Skeletal muscle satellite cell (primary cell): ENCODE measurements around the gene PLOD3. TPM values are rescaled to one million over a fixed set of nuclear protein-coding genes. Genes with fewer than 3 reads are reported as not detected.
A peak's percentile ranks its signal among the peaks of the same experiment; 100 is the strongest.
"Not testable (repeated sequence)": the region's sequence is repeated elsewhere in the genome, so short reads cannot be mapped to it uniquely, and the experiment has no call there.

Experiments used
- H3K27me3 ChIP-seq: 2 replicates; pipeline ENCODE4 v1.7.0; 2013; ENCODE audit warnings: low read length; ENCODE audit not compliant: control insufficient read depth, insufficient read depth
- H3K36me3 ChIP-seq: 2 replicates; pipeline ENCODE4 v1.7.0; 2013; ENCODE audit warnings: mild to moderate bottlenecking, control low read depth, low read length; ENCODE audit not compliant: insufficient read depth
- H3K4me1 ChIP-seq: 2 replicates; pipeline ENCODE4 v1.7.0; 2013; ENCODE audit warnings: low read length; ENCODE audit not compliant: control insufficient read depth, insufficient read depth
- H3K4me2 ChIP-seq: 2 replicates; pipeline ENCODE4 v1.7.0; 2013; ENCODE audit warnings: mild to moderate bottlenecking, low read length
- H3K4me3 ChIP-seq: 2 replicates; pipeline ENCODE4 v1.7.0; 2013; ENCODE audit warnings: low read length
- H3K9ac ChIP-seq: 2 replicates; pipeline ENCODE4 v1.7.0; 2013; ENCODE audit warnings: mild to moderate bottlenecking, low read depth, low read length, moderate library complexity
- H3K9me3 ChIP-seq: replicated peaks from 2 replicates; pipeline ENCODE4 v1.7.0; 2013; ENCODE audit warnings: mild to moderate bottlenecking, control low read depth, low read length
- total RNA-seq: library from RNA; depleted of rRNA; stranded (reverse); fragments of >200 nt; gene quantifications from 2 replicates; pipeline ENCODE4 v1.2.3, GENCODE V29; 2012; rRNA removed

Gene PLOD3
- 64.9 and 73.6 TPM in 2 replicates for total RNA-seq

- H3K4me2 ChIP-seq: peak within 1 kb of the TSS; percentile 97
- H3K4me3 ChIP-seq: peak within 1 kb of the TSS; percentile 81
- peaks cover 22% of the 10 kb centered on the region for H3K36me3 ChIP-seq
- H3K9ac ChIP-seq: peak within 1 kb of the TSS; percentile 86
- peaks cover 30% of the 10 kb centered on the region for H3K4me1 ChIP-seq
- H3K9me3 ChIP-seq: no peaks in the 10 kb centered on the region
- no peaks in the 10 kb centered on the region for H3K27me3 ChIP-seq
Measured at GRCh38 chr7:101217388-101218235, at the start of gene PLOD3, which contains the start of gene ZNHIT1. TSS of gene PLOD3 (minus strand) at chr7:101217581. CDS start at chr7:101217274, 307 bp downstream. TSS of gene ZNHIT1 (plus strand) at chr7:101218165. CDS start at chr7:101218196, 31 bp downstream.

GRCh38 chr7:101265622-101266516, 48.5 kb upstream of the PLOD3 start:
- no peak overlapping the region for H3K4me2 ChIP-seq
- no peak overlapping the region for H3K4me3 ChIP-seq
- H3K9me3 ChIP-seq: no peaks in the 10 kb centered on the region
- H3K9ac ChIP-seq: no peak overlapping the region
- peaks cover 4% of the 10 kb centered on the region for H3K4me1 ChIP-seq
- peaks cover 7% of the 10 kb centered on the region for H3K27me3 ChIP-seq
- no peaks in the 10 kb centered on the region for H3K36me3 ChIP-seq

- H3K27me3 ChIP-seq, H3K36me3 ChIP-seq, H3K4me2 ChIP-seq, H3K9me3 ChIP-seq, H3K4me3 ChIP-seq, H3K4me1 ChIP-seq, H3K9ac ChIP-seq: not testable (repeated sequence)
Measured at GRCh38 chr7:101264102-101264706, 46.8 kb upstream of the PLOD3 start.

GRCh38 chr7:101258243-101258731, 40.9 kb upstream of the PLOD3 start:
- peaks cover 27% of the 10 kb centered on the region for H3K27me3 ChIP-seq
- H3K4me1 ChIP-seq: no peaks in the 10 kb centered on the region
- H3K4me3 ChIP-seq: no peak overlapping the region
- no peaks in the 10 kb centered on the region for H3K9me3 ChIP-seq
- no peak overlapping the region for H3K9ac ChIP-seq
- H3K4me2 ChIP-seq: no peak overlapping the region
- no peaks in the 10 kb centered on the region for H3K36me3 ChIP-seq

GRCh38 chr7:101255796-101256195, 38.4 kb upstream of the PLOD3 start:
- Histone ChIP-seq H3K4me2 (no peak overlapping the region), H3K9ac (no peak overlapping the region), H3K36me3 (no peaks in the 10 kb centered on the region), H3K4me3 (no peak overlapping the region), H3K27me3 (peaks cover 21% of the 10 kb centered on the region), H3K9me3 (no peaks in the 10 kb centered on the region), H3K4me1 (peaks cover 5% of the 10 kb centered on the region)

- not testable (repeated sequence) for H3K9ac ChIP-seq, H3K4me2 ChIP-seq, H3K36me3 ChIP-seq, H3K9me3 ChIP-seq, H3K4me3 ChIP-seq
- Histone ChIP-seq H3K27me3 (peaks cover 18% of the 10 kb centered on the region), H3K4me1 (peaks cover 11% of the 10 kb centered on the region)
Measured at GRCh38 chr7:101253199-101253598, 35.8 kb upstream of the PLOD3 start.

- H3K4me3 ChIP-seq: peak overlapping the region; percentile 96
- no peaks in the 10 kb centered on the region for H3K9me3 ChIP-seq
- peak overlapping the region; percentile 93 for H3K9ac ChIP-seq
- peaks cover 13% of the 10 kb centered on the region for H3K36me3 ChIP-seq
- peaks cover 18% of the 10 kb centered on the region for H3K27me3 ChIP-seq
- peaks cover 11% of the 10 kb centered on the region for H3K4me1 ChIP-seq
- peak overlapping the region; percentile 78 for H3K4me2 ChIP-seq
Measured at GRCh38 chr7:101251871-101252659, 34.7 kb upstream of the PLOD3 start.

GRCh38 chr7:101250324-101250723, 32.9 kb upstream of the PLOD3 start:
- peaks cover 13% of the 10 kb centered on the region for H3K4me1 ChIP-seq
- peaks cover 9% of the 10 kb centered on the region for H3K27me3 ChIP-seq
- H3K4me3 ChIP-seq: no peak overlapping the region

GRCh38 chr7:101248276-101248675, 30.9 kb upstream of the PLOD3 start:
- H3K27me3 ChIP-seq: no peaks in the 10 kb centered on the region
- H3K9ac ChIP-seq: no peak overlapping the region
- peaks cover 25% of the 10 kb centered on the region for H3K4me1 ChIP-seq
- H3K36me3 ChIP-seq: peaks cover 13% of the 10 kb centered on the region
- H3K4me3 ChIP-seq: no peak overlapping the region
- H3K4me2 ChIP-seq: no peak overlapping the region
- H3K9me3 ChIP-seq: no peaks in the 10 kb centered on the region

More at GRCh38 chr7:101250324-101250723, 32.9 kb upstream of the PLOD3 start:
- H3K36me3 ChIP-seq: peaks cover 13% of the 10 kb centered on the region
- no peak overlapping the region for H3K9ac ChIP-seq
- H3K9me3 ChIP-seq: no peaks in the 10 kb centered on the region
- H3K4me2 ChIP-seq: peak overlapping the region; percentile 20

GRCh38 chr7:101245147-101245668, 27.8 kb upstream of the PLOD3 start:
- H3K9ac ChIP-seq: peak overlapping the region; percentile 94
- peak overlapping the region; percentile 96 for H3K4me3 ChIP-seq
- no peaks in the 10 kb centered on the region for H3K27me3 ChIP-seq
- no peaks in the 10 kb centered on the region for H3K9me3 ChIP-seq
- peaks cover 17% of the 10 kb centered on the region for H3K4me1 ChIP-seq
- peaks cover 14% of the 10 kb centered on the region for H3K36me3 ChIP-seq
- peak overlapping the region; percentile 98 for H3K4me2 ChIP-seq
